ENCODE results near the gene ATP2B2. TPM values are rescaled to one million over a fixed set of nuclear protein-coding genes. Genes with fewer than 3 reads are reported as not detected.

ATP2B2 gene
- total and polyA plus RNA-seq, 10 of the 15 experiments (the other 5 are each of a cell fraction or from before 2014, with no cell fraction given) = 0.04 TPM; not detected in 9

DNA sequence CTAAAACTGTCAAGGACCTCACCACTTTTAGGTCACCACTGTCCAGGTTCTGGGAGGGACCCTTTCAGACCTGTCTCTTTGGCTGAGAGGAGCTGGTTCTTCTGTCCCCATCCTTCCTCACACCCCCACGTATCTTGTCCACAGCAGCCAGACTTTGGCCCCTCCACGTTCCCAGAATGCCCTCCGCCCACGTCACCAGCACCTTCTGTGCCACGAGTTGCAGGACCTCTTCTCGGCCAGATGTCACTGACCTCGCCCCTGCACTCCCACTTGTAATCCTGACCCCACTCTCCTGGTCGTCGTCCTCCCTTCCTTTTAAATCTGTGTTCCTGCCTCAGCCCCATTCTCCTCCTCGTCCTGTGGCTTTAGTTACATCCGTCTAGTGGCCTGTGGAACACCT is 161.9 kb downstream of the ATP2B2 start:
- H3K4me1 ChIP-seq (ENCODE audit: control insufficient read depth, insufficient read depth, low read length) = no peaks in the 10 kb centered on the region
- ChIA-PET SMC1A (ENCODE audit: uncharacterized antibody, unreplicated experiment) (interaction anchor here (1.0 to 1.1 kb wide), 2 partner anchors 395 to 398 kb away, joined by 3 to 4 read pairs; no protein-coding TSS in a partner anchor), CTCF (interaction anchor here (0.6 to 3.3 kb wide), 7 partner anchors 9 to 992 kb away, joined by 3 to 34 read pairs (median 3); no protein-coding TSS in a partner anchor), RAD21 (ENCODE audit: unreplicated experiment) (interaction anchor here (3.2 kb wide), 1 partner anchor 395 kb away, joined by 17 read pairs; no protein-coding TSS in a partner anchor), POLR2A (interaction anchor here (0.6 kb wide), 1 partner anchor 400 kb away, joined by 7 read pairs; no protein-coding TSS in a partner anchor)
- no peak overlapping the region for H3K9ac ChIP-seq (ENCODE audit: control insufficient read depth, insufficient read depth, low read length)
- H3K27ac ChIP-seq (ENCODE audit: control insufficient read depth, insufficient read depth) = no peak overlapping the region
- in situ Hi-C loops (cut with MboI) (loop anchor here (5.0 kb wide), 1 partner anchor 399 kb away; no protein-coding TSS in a partner anchor), intact Hi-C loops (cut with micrococcal nuclease; ENCODE audit: unreplicated experiment) (no loop called here)
- H3K9me3 ChIP-seq (replicated peaks; ENCODE audit: control insufficient read depth, insufficient read depth, low read length) = no peaks in the 10 kb centered on the region
- H2AFZ ChIP-seq (ENCODE audit: control insufficient read depth, low read depth, low read length) = no peak overlapping the region
- FAIRE-seq = no peak
- no peaks in the 10 kb centered on the region; a peak in 1 of 4 replicates for H3K27me3 ChIP-seq (replicated peaks in 1 of 2; ENCODE audit: control insufficient read depth in 2 of 2, insufficient read depth in 2 of 2, low read length in 1 of 2)
- no peak overlapping the region for H3K4me3 ChIP-seq
- no peaks in the 10 kb centered on the region for H3K36me3 ChIP-seq (ENCODE audit: control insufficient read depth in 2 of 2, insufficient read depth in 2 of 2, low read length in 1 of 2)
- H3K4me2 ChIP-seq (ENCODE audit: control insufficient read depth, insufficient read depth) = no peak overlapping the region
- DNase-seq (ENCODE audit: low read depth, low spot score) = no peak
- no peak for ATAC-seq
- no TSS peak for BruUV-seq (replicated peaks)
- TF ChIP-seq MTA3 (IDR thresholded peaks at IDR 0.05; ENCODE audit: borderline replicate concordance, low read length) (no peak), NFXL1 (IDR thresholded peaks at IDR 0.05; ENCODE audit: borderline replicate concordance) (no peak), MXI1 (IDR thresholded peaks at IDR 0.05; ENCODE audit: low read depth, low read length) (no peak), IRF4 (IDR thresholded peaks at IDR 0.05; ENCODE audit: low read depth, low read length) (no peak), TARDBP (IDR thresholded peaks at IDR 0.05; ENCODE audit: borderline replicate concordance) (no peak), SMAD5 (IDR thresholded peaks at IDR 0.05; ENCODE audit: low read depth) (no peak), ZNF207 (IDR thresholded peaks at IDR 0.05; ENCODE audit: borderline replicate concordance) (no peak), LARP7 (IDR thresholded peaks at IDR 0.05) (no peak)
- TF ChIP-seq, protein P1, sequence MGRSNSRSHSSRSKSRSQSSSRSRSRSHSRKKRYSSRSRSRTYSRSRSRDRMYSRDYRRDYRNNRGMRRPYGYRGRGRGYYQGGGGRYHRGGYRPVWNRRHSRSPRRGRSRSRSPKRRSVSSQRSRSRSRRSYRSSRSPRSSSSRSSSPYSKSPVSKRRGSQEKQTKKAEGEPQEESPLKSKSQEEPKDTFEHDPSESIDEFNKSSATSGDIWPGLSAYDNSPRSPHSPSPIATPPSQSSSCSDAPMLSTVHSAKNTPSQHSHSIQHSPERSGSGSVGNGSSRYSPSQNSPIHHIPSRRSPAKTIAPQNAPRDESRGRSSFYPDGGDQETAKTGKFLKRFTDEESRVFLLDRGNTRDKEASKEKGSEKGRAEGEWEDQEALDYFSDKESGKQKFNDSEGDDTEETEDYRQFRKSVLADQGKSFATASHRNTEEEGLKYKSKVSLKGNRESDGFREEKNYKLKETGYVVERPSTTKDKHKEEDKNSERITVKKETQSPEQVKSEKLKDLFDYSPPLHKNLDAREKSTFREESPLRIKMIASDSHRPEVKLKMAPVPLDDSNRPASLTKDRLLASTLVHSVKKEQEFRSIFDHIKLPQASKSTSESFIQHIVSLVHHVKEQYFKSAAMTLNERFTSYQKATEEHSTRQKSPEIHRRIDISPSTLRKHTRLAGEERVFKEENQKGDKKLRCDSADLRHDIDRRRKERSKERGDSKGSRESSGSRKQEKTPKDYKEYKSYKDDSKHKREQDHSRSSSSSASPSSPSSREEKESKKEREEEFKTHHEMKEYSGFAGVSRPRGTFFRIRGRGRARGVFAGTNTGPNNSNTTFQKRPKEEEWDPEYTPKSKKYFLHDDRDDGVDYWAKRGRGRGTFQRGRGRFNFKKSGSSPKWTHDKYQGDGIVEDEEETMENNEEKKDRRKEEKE (IDR thresholded peaks at IDR 0.05) = no peak
- TF ChIP-seq, protein P2, sequence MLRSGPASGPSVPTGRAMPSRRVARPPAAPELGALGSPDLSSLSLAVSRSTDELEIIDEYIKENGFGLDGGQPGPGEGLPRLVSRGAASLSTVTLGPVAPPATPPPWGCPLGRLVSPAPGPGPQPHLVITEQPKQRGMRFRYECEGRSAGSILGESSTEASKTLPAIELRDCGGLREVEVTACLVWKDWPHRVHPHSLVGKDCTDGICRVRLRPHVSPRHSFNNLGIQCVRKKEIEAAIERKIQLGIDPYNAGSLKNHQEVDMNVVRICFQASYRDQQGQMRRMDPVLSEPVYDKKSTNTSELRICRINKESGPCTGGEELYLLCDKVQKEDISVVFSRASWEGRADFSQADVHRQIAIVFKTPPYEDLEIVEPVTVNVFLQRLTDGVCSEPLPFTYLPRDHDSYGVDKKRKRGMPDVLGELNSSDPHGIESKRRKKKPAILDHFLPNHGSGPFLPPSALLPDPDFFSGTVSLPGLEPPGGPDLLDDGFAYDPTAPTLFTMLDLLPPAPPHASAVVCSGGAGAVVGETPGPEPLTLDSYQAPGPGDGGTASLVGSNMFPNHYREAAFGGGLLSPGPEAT (IDR thresholded peaks at IDR 0.05; ENCODE audit: low read depth) = no peak
- no peaks in the 10 kb centered on the region for H4K20me1 ChIP-seq (ENCODE audit: control insufficient read depth, insufficient read depth)
- WGBS (ENCODE audit: insufficient coverage, insufficient replicate concordance, low lambda C conversion rate, missing lambda C conversion rate) = 10% methylated on average over 6 of the region's 11 CpGs
- no peaks in the 10 kb centered on the region for H3K79me2 ChIP-seq (ENCODE audit: control insufficient read depth, insufficient read depth, low read length)
